Fibroblast of lung (primary cell): ENCODE results near the gene DNAJB12.

Source experiments
- EZH2 ChIP-seq: IDR thresholded peaks from 2 replicates; pipeline ENCODE4 v1.5.1; 2012; ENCODE audit warnings: low read length, control low read depth, mild to moderate bottlenecking; ENCODE audit errors: missing control alignments
- TF ChIP-seq, protein P1 (sequence below), 2 donors: IDR thresholded peaks in 1 of 2; conservative IDR thresholded peaks in 1 of 2; 1 replicate in 1 of 2; 2 replicates in 1 of 2; pipeline ENCODE4 v1.5.1; 2011 to 2012; ENCODE audit warnings: low read length in 2 of 2, control low read depth in 1 of 2, inconsistent platforms in 1 of 2, low read depth in 1 of 2, mild to moderate bottlenecking in 1 of 2

DNA sequence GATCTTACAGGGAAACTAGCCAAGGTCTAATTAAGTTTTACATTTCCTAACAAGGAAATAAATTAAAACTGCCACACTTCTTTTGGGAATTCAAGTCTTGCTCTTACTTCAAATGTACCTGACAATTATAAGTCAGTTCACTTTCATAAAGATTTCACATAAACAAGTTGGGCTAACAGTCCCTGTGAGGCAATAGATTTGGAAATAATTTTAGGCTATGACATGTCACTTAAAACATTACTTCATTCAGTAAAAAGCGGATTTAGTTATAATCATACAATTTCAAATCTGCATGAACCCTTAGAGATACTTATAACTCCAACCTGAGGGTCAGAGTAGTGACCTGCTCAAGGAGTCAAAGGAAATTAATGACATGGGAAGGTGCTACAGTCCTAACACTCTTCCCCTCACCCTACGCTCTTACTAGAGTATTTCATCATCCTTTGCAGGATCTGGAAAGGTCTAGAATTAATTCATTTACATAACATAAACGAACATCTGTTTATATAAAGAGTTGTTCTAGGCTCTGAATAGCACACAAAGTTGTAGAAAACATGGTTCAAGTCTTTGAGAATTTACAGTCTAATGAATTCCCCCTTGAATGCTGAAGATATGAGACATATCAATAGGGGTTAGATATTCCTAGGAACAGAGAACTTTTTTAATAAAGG is 32.3 kb upstream of the DNAJB12 start:
- TF ChIP-seq, protein P1, sequence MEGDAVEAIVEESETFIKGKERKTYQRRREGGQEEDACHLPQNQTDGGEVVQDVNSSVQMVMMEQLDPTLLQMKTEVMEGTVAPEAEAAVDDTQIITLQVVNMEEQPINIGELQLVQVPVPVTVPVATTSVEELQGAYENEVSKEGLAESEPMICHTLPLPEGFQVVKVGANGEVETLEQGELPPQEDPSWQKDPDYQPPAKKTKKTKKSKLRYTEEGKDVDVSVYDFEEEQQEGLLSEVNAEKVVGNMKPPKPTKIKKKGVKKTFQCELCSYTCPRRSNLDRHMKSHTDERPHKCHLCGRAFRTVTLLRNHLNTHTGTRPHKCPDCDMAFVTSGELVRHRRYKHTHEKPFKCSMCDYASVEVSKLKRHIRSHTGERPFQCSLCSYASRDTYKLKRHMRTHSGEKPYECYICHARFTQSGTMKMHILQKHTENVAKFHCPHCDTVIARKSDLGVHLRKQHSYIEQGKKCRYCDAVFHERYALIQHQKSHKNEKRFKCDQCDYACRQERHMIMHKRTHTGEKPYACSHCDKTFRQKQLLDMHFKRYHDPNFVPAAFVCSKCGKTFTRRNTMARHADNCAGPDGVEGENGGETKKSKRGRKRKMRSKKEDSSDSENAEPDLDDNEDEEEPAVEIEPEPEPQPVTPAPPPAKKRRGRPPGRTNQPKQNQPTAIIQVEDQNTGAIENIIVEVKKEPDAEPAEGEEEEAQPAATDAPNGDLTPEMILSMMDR (conservative IDR thresholded peaks at IDR 0.05 in 1 of 2, IDR thresholded peaks at IDR 0.05 in 1 of 2; ENCODE audit: low read depth in 1 of 2, low read length in 2 of 2): no peak
- no peak for TF ChIP-seq EZH2
